GM18507 (cell line): ENCODE measurements around the gene NCKAP5L.

Source experiments
- DNase-seq: peaks from one replicate; pipeline ENCODE4 v3.0.0; 2011; ENCODE audit warnings: low read depth; ENCODE audit not compliant: insufficient read length; ENCODE audit errors: extremely low spot score
- FAIRE-seq: peaks from 2 replicates; lab custom pipeline; 2011; peaks lifted over from hg19 to GRCh38; lab: Jason Lieb, UNC

NCKAP5L gene

GRCh38 chr12:49750027-49750995 is 77.9 kb downstream of the NCKAP5L start:
- DNase-seq = no peak
- FAIRE-seq = peak; percentile 5

- DNase-seq = no peak
- FAIRE-seq = no peak
Observed at GRCh38 chr12:49748800-49749199, 79.4 kb downstream of the NCKAP5L start.

- no peak for FAIRE-seq
- no peak for DNase-seq
Observed at GRCh38 chr12:49748306-49748705, 79.9 kb downstream of the NCKAP5L start.

- FAIRE-seq = no peak
- DNase-seq = no peak
Observed at GRCh38 chr12:49744363-49744885, 83.8 kb downstream of the NCKAP5L start.

GRCh38 chr12:49741882-49742620 is 86.2 kb downstream of the NCKAP5L start:
- peak; percentile 81 for FAIRE-seq
- peak; percentile 40 for DNase-seq
